H1 (cell line): Measurements from ENCODE around the gene LYPD6B. TPM values are rescaled to one million over a fixed set of nuclear protein-coding genes. Genes with fewer than 3 reads are reported as not detected.

Experiments used
- CTCF ChIA-PET: fragments of 300-600 bp; sonication (Branson Sonifier 250); formaldehyde crosslinking; loops from one replicate; lab custom pipeline; 2021; ENCODE audit not compliant: partially characterized antibody; lab: Charles Lee
- POLR2A ChIA-PET: fragments of 300-600 bp; sonication (Branson Sonifier 250); formaldehyde crosslinking; loops from one replicate; lab custom pipeline; 2021; ENCODE audit warnings: inconsistent platforms; ENCODE audit not compliant: partially characterized antibody; lab: Charles Lee
- DNase-seq, 2 experiments: peaks; one replicate each; pipeline versions ENCODE4 v3.0.0 to v3.0.0-alpha.2; 2010 to 2022; ENCODE audit warnings: low spot score in 2 of 2, low read depth in 1 of 2, mixed read lengths in 1 of 2
- FAIRE-seq: peaks from 2 replicates; lab custom pipeline; 2011; peaks lifted over from hg19 to GRCh38; lab: Jason Lieb, UNC
- H2AFZ ChIP-seq: 2 replicates; pipeline ENCODE4 v1.8.1; 2012; ENCODE audit warnings: low read length, inconsistent platforms
- H2AK5ac ChIP-seq: 2 replicates; pipeline ENCODE4 v1.6.1; 2013; ENCODE audit warnings: low read depth, low read length
- H2BK120ac ChIP-seq: replicated peaks from 2 replicates; pipeline ENCODE3; 2013; ENCODE audit warnings: low read depth, low read length, inconsistent platforms
- H2BK12ac ChIP-seq: 2 replicates; pipeline ENCODE4 v1.6.1; 2013; ENCODE audit warnings: low read depth, low read length
- H2BK15ac ChIP-seq: 2 replicates; pipeline ENCODE4 v1.6.1; 2013; ENCODE audit warnings: low read length
- H2BK20ac ChIP-seq: 2 replicates; pipeline ENCODE4 v1.6.1; 2013; ENCODE audit warnings: low read length
- H2BK5ac ChIP-seq: 2 replicates; pipeline ENCODE4 v1.6.1; 2013; ENCODE audit warnings: low read depth, low read length
- H3K14ac ChIP-seq: 2 replicates; pipeline ENCODE4 v1.6.1; 2013; ENCODE audit warnings: inconsistent platforms; ENCODE audit not compliant: insufficient read length
- H3K18ac ChIP-seq: 2 replicates; pipeline ENCODE4 v1.6.1; 2013; ENCODE audit warnings: low read length; ENCODE audit errors: extremely low read depth
- H3K23ac ChIP-seq: 2 replicates; pipeline ENCODE4 v1.6.1; 2013; ENCODE audit warnings: inconsistent platforms; ENCODE audit not compliant: insufficient read length
- H3K23me2 ChIP-seq: 2 replicates; pipeline ENCODE4 v1.6.1; 2013; ENCODE audit warnings: low read depth, low read length
- H3K27ac ChIP-seq: 2 replicates; pipeline ENCODE4 v1.6.1; 2011; ENCODE audit warnings: low read depth, low read length, inconsistent platforms
- H3K27me3 ChIP-seq, 4 experiments: replicated peaks in 1 of 4; 1 replicate in 1 of 4; 2 replicates in 3 of 4; pipeline versions ENCODE4 v1.6.1 to v1.8.1; 2011 to 2013; ENCODE audit warnings: low read length in 3 of 4, mild to moderate bottlenecking in 3 of 4, inconsistent platforms in 2 of 4, mixed read lengths in 2 of 4, moderate library complexity in 1 of 4; ENCODE audit not compliant: control insufficient read depth in 3 of 4, insufficient read depth in 3 of 4; ENCODE audit errors: extremely low read depth in 1 of 4
- H3K36me3 ChIP-seq, 4 experiments: 2 replicates each; pipeline versions ENCODE4 v1.6.1 to v1.8.1; 2011 to 2013; ENCODE audit warnings: mild to moderate bottlenecking in 4 of 4, low read length in 3 of 4, moderate library complexity in 2 of 4, control low read depth in 1 of 4, inconsistent platforms in 1 of 4; ENCODE audit not compliant: insufficient read depth in 4 of 4, control insufficient read depth in 2 of 4
- H3K4ac ChIP-seq: replicated peaks from 2 replicates; pipeline ENCODE3; 2013; ENCODE audit warnings: low read length, low read depth, mixed read lengths, inconsistent platforms; ENCODE audit not compliant: insufficient read length
- H3K4me1 ChIP-seq, 4 experiments: replicated peaks in 1 of 4; 1 replicate in 1 of 4; 2 replicates in 3 of 4; pipeline versions ENCODE4 v1.6.1 to v1.8.1; 2011 to 2013; ENCODE audit warnings: low read length in 3 of 4, inconsistent platforms in 2 of 4, mixed read lengths in 1 of 4; ENCODE audit not compliant: insufficient read depth in 4 of 4, control insufficient read depth in 3 of 4
- H3K4me2 ChIP-seq, 2 experiments: 2 replicates each; pipeline versions ENCODE4 v1.6.1 to v1.8.1; 2011 to 2013; ENCODE audit warnings: low read depth in 2 of 2, low read length in 2 of 2, control low read depth in 1 of 2, inconsistent platforms in 1 of 2, mild to moderate bottlenecking in 1 of 2; ENCODE audit not compliant: insufficient read depth in 1 of 2
- H3K4me3 ChIP-seq, 4 experiments: fragments of 200-600, 300-600 bp in 1 of 4; sonication (generic), shearing (Covaris generic), sonication (Bioruptor Twin) in 1 of 4; 2 replicates each; pipeline versions ENCODE4 v1.5.1 to v1.8.1; 2011 to 2016; ENCODE audit warnings: low read length in 4 of 4, low read depth in 3 of 4, control low read depth in 2 of 4, inconsistent platforms in 2 of 4, mild to moderate bottlenecking in 2 of 4, mixed read lengths in 1 of 4, moderate library complexity in 1 of 4; ENCODE audit not compliant: insufficient read depth in 2 of 4; ENCODE audit errors: extremely low read depth in 1 of 4
- H3K56ac ChIP-seq: replicated peaks from 2 replicates; pipeline ENCODE3; 2013; ENCODE audit warnings: low read depth, mild to moderate bottlenecking, mixed read lengths, low read length, inconsistent platforms; ENCODE audit not compliant: insufficient read length
- H3K79me1 ChIP-seq: 2 replicates; pipeline ENCODE4 v1.6.1; 2013; ENCODE audit warnings: low read depth, low read length, control low read depth
- H3K79me2 ChIP-seq, 2 experiments: 2 replicates each; pipeline versions ENCODE4 v1.6.1 to v1.8.1; 2012 to 2013; ENCODE audit warnings: low read length in 2 of 2, mild to moderate bottlenecking in 2 of 2, inconsistent platforms in 1 of 2; ENCODE audit not compliant: insufficient read depth in 2 of 2, control insufficient read depth in 1 of 2
- H3K9ac ChIP-seq, 4 experiments: replicated peaks in 1 of 4; 1 replicate in 1 of 4; 2 replicates in 3 of 4; pipeline versions ENCODE4 v1.6.1 to v1.8.1; 2011 to 2013; ENCODE audit warnings: low read depth in 3 of 4, low read length in 3 of 4, control low read depth in 2 of 4, mild to moderate bottlenecking in 2 of 4, moderate library complexity in 2 of 4, inconsistent platforms in 1 of 4; ENCODE audit errors: extremely low read depth in 1 of 4
- H3K9me3 ChIP-seq, 2 experiments: 2 replicates each; pipeline versions ENCODE4 v1.6.1 to v1.8.1; 2012 to 2013; ENCODE audit warnings: mild to moderate bottlenecking in 2 of 2, moderate library complexity in 2 of 2, control low read depth in 1 of 2, inconsistent platforms in 1 of 2, low read depth in 1 of 2, low read length in 1 of 2, mixed read lengths in 1 of 2; ENCODE audit not compliant: insufficient read depth in 2 of 2
- H4K20me1 ChIP-seq, 2 experiments: replicated peaks in 1 of 2; 2 replicates each; pipeline versions ENCODE3 to v1.8.1; 2011 to 2013; ENCODE audit warnings: inconsistent platforms in 2 of 2, low read length in 2 of 2, mild to moderate bottlenecking in 1 of 2; ENCODE audit not compliant: insufficient read depth in 2 of 2, control insufficient read depth in 1 of 2
- H4K5ac ChIP-seq: 2 replicates; pipeline ENCODE4 v1.6.1; 2013; ENCODE audit warnings: low read length, low read depth, mixed read lengths, inconsistent platforms; ENCODE audit not compliant: insufficient read length
- H4K8ac ChIP-seq: 2 replicates; pipeline ENCODE4 v1.8.0; 2013; ENCODE audit warnings: mild to moderate bottlenecking, moderate library complexity, low read length, inconsistent platforms; ENCODE audit not compliant: insufficient read depth; ENCODE audit errors: extremely low read depth
- H4K91ac ChIP-seq: replicated peaks from 2 replicates; pipeline ENCODE3; 2013; ENCODE audit warnings: low read length, mixed read lengths, inconsistent platforms; ENCODE audit not compliant: insufficient read length
- ATF2 ChIP-seq: IDR thresholded peaks from 2 replicates; pipeline ENCODE4 v1.6.1; 2012; ENCODE audit warnings: low read length, inconsistent platforms
- CTCF ChIP-seq, 3 experiments: IDR thresholded peaks; 1 replicate in 2 of 3; 2 replicates in 1 of 3; pipeline versions ENCODE4 v1.5.1 to v1.6.1; 2011; ENCODE audit warnings: low read length in 3 of 3, mild to moderate bottlenecking in 3 of 3, inconsistent platforms in 2 of 3, low read depth in 1 of 3, moderate library complexity in 1 of 3; ENCODE audit not compliant: insufficient read depth in 1 of 3; ENCODE audit errors: control extremely low read depth in 1 of 3
- RNF2 ChIP-seq: fragments of 200-900, 300-1000 bp; sonication (generic); IDR thresholded peaks from 2 replicates; pipeline ENCODE4 v1.7.1; 2016; ENCODE audit warnings: borderline replicate concordance, low read depth, mild to moderate bottlenecking, antibody characterized with exemption, low read length; ENCODE audit not compliant: poor library complexity, severe bottlenecking; ENCODE audit errors: missing control alignments
- SP4 ChIP-seq: IDR thresholded peaks from 2 replicates; pipeline ENCODE4 v1.6.1; 2012; ENCODE audit warnings: low read length, inconsistent platforms
- TAF7 ChIP-seq: optimal IDR thresholded peaks from 2 replicates; pipeline ENCODE3; 2011; ENCODE audit warnings: low read depth, mild to moderate bottlenecking, inconsistent platforms, low read length, moderate library complexity, borderline replicate concordance
- WGBS, 2 experiments: shearing (Covaris generic) in 1 of 2; methylation state at CpG; one replicate each; pipeline versions ENCODE4 v1.1.6 to v1.1.7; 2013 to 2015; ENCODE audit warnings: low lambda C conversion rate in 2 of 2, mixed read lengths in 2 of 2, inconsistent platforms in 1 of 2, low coverage in 1 of 2, missing lambda C conversion rate in 1 of 2; ENCODE audit not compliant: insufficient replicate concordance in 2 of 2, insufficient coverage in 1 of 2, insufficient read length in 1 of 2; ENCODE audit errors: extremely low coverage in 1 of 2, missing lambda C conversion rate in 1 of 2; 5-methylcytosine and 5-hydroxymethylcytosine counted together
- polyA plus RNA-seq, 7 experiments: library from polyadenylated mRNA; depleted of rRNA in 3 of 7; stranded (reverse) in 5 of 7; unstranded in 2 of 7; fragments of >200 nt in 5 of 7; fragments of 200-250 nt in 2 of 7; gene quantifications; 1 replicate in 5 of 7; 2 replicates in 1 of 7; 4 replicates in 1 of 7; pipeline versions ENCODE4 v1.2.1 to v1.2.3, GENCODE V29; 2011 to 2013; ENCODE audit warnings: missing spikeins in 2 of 7, mixed read lengths in 2 of 7
- total RNA-seq: library from RNA; stranded (reverse); fragmentation: NEBNext Ultra II Directional; extraction: Animal tissue kit (Norgen Biotek cat#: 25700); gene quantifications from 2 replicates; pipeline ENCODE4 v1.2.1, GENCODE V29; 2021

The LYPD6B gene
- total and polyA plus RNA-seq, 2 of the 8 experiments (the other 6 are each of a cell fraction or from before 2014, with no cell fraction given), result 2.2 to 3.5 TPM

- FAIRE-seq (no peak), DNase-seq (no peak)
- no peak overlapping the region for H3K56ac ChIP-seq
These were observed 8.6 kb downstream of the LYPD6B start for GRCh38 chr2:149047118-149047517.

More at GRCh38 chr2:149047118-149047517, 8.6 kb downstream of the LYPD6B start:
- Histone ChIP-seq H3K9me3 (no peaks in the 10 kb centered on the region), H3K79me2 (no peaks in the 10 kb centered on the region), H4K8ac (no peak overlapping the region), H2BK15ac (no peak overlapping the region), H3K23me2 (no peaks in the 10 kb centered on the region), H2AFZ (no peak overlapping the region), H3K79me1 (no peaks in the 10 kb centered on the region), H2BK5ac (no peak overlapping the region), H3K9ac (no peak overlapping the region), H3K4me3 (no peak overlapping the region), H2BK12ac (no peak overlapping the region), H3K27me3 (no peaks in the 10 kb centered on the region), H4K91ac (no peak overlapping the region), H2BK20ac (no peak overlapping the region), H3K27ac (no peak overlapping the region), H3K23ac (no peak overlapping the region), H3K36me3 (no peaks in the 10 kb centered on the region), H3K4me2 (no peak overlapping the region), H3K4me1 (no peaks in the 10 kb centered on the region), H3K18ac (no peak overlapping the region), H4K5ac (no peak overlapping the region), H2BK120ac (no peak overlapping the region), H3K4ac (no peak overlapping the region), H3K14ac (no peak overlapping the region), H2AK5ac (no peak overlapping the region), H4K20me1 (no peaks in the 10 kb centered on the region)
- WGBS, 2 experiments, result 85% methylated on average over 2 of the region's 2 CpGs; no CpG with 5 or more reads in 1 of the 2 experiments
- TF ChIP-seq ATF2 (no peak), RNF2 (no peak), CTCF (IDR thresholded peaks at IDR 0.05; ENCODE audit: control extremely low read depth in 1 of 3, insufficient read depth in 1 of 3, low read depth in 1 of 3, low read length in 3 of 3) (no peak), SP4 (no peak), TAF7 (no peak)
- ChIA-PET POLR2A (no interaction called here), CTCF (interaction anchor here (0.6 to 1.5 kb wide), 2 partner anchors 9 to 12 kb away, joined by 3 to 9 read pairs; partner anchors contain the start of gene LYPD6B)
